GM18511 (cell line): ENCODE measurements around the gene LRG1.

Source experiments
- ATAC-seq: cut with Tn5 transposase; IDR thresholded peaks from one replicate; pipeline ENCODE4 v1.9.1; 2021; ENCODE audit warnings: mild to moderate bottlenecking, moderate library complexity; ENCODE audit not compliant: unreplicated experiment

Gene LRG1

GRCh38 chr19:4539693-4540581 lies at the start of gene LRG1:
TSS of gene LRG1 (minus strand) at chr19:4540036. CDS start at chr19:4540013, 23 bp downstream.
- ATAC-seq: no peak

GRCh38 chr19:4588291-4588761 lies 48.5 kb upstream of the LRG1 start:
- no peak for ATAC-seq

GRCh38 chr19:4587527-4587926 lies 47.7 kb upstream of the LRG1 start:
- ATAC-seq: no peak

GRCh38 chr19:4586691-4587090 lies 46.9 kb upstream of the LRG1 start:
- ATAC-seq: no peak

GRCh38 chr19:4586245-4586644 lies 46.4 kb upstream of the LRG1 start:
- ATAC-seq: no peak

GRCh38 chr19:4585556-4585955 lies 45.7 kb upstream of the LRG1 start:
- no peak for ATAC-seq

GRCh38 chr19:4584670-4585460 lies 45.0 kb upstream of the LRG1 start:
- ATAC-seq: no peak

GRCh38 chr19:4583961-4584669 lies 44.3 kb upstream of the LRG1 start:
- no peak for ATAC-seq

GRCh38 chr19:4582980-4583842 lies 43.4 kb upstream of the LRG1 start:
- no peak for ATAC-seq

- ATAC-seq: no peak
Observed at GRCh38 chr19:4581666-4582553, 42.1 kb upstream of the LRG1 start.

GRCh38 chr19:4580961-4581665 lies 41.3 kb upstream of the LRG1 start:
- no peak for ATAC-seq

GRCh38 chr19:4580021-4580901 lies 40.4 kb upstream of the LRG1 start:
- no peak for ATAC-seq

- no peak for ATAC-seq
Observed at GRCh38 chr19:4579389-4579788, 39.6 kb upstream of the LRG1 start.

GRCh38 chr19:4578552-4579248 lies 38.9 kb upstream of the LRG1 start:
- no peak for ATAC-seq

GRCh38 chr19:4577020-4577782 lies 37.4 kb upstream of the LRG1 start:
- no peak for ATAC-seq
